DMS153 (cell line): ENCODE measurements around the gene DIP2A.

Source experiments
- DNase-seq: peaks from one replicate; lab custom pipeline; 2025; lab: John Stamatoyannopoulos, UW

DIP2A gene

DNA sequence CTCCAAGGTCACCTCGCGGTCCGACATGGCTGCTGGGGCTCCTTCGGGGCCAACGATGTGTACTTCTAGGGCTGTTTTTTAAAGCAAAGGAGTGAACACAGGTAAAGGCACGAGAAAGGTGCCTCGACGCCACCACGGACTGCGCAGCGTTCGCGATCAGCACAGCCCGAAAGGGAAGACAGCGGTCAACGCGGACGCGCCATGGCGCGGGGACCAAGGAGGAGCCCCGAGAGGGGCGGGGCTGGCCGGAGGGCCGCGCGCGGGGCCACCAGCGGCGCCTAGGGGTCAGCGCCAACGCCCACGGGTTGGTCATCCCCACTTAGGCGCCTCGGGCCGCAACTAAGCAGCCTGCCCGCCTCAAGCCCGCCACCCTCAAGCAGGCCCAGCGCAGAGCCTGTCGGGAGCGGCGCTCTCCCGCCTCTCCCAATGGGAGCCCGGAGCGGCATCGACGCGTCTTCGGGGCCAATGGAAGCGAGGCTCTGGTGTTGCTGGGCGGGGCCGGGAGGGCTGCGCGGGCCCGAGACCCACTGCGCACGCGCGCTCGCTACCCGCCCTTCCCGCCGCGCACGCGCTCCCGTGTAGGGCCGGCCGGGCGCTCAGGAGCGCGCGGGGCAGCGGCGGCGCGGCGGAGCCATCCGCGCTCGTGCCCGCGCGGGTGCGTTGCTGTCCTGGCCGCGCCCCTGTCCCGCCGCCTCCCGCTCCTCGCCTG lies at the start of gene DIP2A:
Gene DIP2A, plus strand, starts transcription at position 577 of the 709 bp plus-strand sequence. CDS start 241 bp downstream, outside the sequence.
- DNase-seq: peak; percentile 92

GRCh38 chr21:46409641-46410406 lies 48.9 kb upstream of the DIP2A start:
- no peak for DNase-seq

- no peak for DNase-seq
Measured at GRCh38 chr21:46410516-46410915, 48.2 kb upstream of the DIP2A start.

DNA sequence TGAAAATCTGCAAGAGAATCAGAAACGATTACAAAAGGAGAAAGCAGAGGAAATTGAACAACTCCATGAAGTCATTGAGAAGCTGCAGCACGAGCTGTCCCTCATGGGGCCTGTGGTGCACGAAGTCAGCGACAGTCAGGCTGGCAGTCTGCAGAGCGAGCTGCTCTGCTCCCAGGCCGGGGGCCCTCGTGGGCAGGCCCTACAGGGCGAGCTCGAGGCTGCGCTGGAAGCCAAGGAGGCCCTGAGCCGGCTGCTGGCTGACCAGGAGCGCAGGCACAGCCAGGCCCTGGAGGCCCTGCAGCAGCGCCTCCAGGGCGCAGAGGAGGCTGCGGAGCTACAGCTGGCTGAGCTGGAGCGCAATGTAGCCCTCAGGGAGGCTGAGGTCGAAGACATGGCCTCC lies 47.5 kb upstream of the DIP2A start:
- no peak for DNase-seq

DNA sequence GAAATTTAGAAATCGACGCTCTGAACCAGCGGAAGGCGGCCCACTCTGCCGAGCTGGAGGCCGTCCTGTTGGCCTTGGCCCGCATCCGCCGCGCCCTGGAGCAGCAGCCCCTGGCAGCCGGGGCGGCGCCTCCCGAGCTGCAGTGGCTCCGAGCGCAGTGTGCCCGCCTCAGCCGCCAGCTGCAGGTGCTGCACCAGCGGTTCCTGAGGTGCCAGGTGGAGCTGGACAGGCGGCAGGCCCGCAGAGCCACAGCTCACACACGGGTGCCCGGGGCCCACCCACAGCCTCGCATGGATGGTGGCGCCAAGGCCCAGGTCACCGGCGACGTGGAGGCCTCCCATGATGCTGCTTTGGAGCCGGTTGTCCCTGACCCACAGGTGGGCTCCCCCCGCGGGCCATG lies 47.0 kb upstream of the DIP2A start:
- no peak for DNase-seq

GRCh38 chr21:46412521-46413364 lies 45.9 kb upstream of the DIP2A start:
- DNase-seq: no peak

GRCh38 chr21:46413365-46413696 lies 45.4 kb upstream of the DIP2A start:
- DNase-seq: no peak

GRCh38 chr21:46414965-46415275 lies 43.8 kb upstream of the DIP2A start:
- DNase-seq: no peak

DNA sequence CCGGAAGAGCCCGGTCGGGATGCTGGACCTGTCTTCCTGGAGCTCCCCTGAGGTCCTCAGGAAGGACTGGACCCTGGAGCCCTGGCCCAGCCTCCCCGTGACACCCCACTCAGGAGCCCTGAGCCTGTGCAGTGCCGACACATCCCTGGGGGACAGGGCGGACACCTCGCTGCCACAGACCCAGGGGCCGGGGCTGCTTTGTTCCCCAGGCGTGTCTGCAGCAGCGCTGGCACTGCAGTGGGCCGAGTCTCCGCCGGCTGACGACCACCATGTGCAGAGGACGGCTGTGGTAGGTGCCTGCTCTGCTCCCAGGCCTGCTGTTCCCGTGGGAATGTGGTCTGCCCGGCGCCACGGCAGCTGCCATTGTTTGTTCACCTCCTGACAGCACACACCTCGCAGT lies 42.1 kb upstream of the DIP2A start:
- DNase-seq: no peak

DNA sequence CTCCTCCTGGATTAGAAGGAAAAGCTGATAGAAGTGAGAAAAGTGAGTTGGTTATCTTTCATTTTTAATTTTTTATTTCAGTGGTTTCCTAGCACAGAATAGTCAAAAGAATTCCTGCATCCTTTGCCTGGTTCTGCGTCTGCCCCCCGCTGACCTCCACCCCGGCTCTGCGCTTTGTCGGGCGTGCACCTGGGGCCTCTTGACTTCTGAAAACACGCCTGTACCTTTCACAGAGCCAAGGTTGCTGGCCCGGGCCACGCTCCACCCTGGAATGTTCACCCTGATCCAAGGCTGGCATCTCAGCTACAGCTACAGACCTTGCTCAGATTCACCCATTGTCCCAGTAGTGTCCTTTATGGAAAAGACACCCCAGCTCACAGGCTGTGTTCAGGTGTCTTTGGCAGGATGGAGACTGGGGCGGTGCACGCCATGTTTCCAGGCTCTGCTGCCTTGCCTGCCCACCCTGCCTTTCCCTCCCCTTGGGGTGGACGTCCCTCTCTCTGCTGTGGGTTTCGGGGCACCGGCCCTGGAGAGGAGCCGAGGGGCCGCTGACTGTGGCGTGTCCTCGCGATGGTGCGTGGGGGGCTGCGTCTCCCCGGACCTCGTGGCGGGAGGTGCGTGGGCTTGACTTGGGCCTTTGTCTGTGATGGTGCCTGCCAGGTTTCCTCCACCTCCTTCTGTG lies 40.3 kb upstream of the DIP2A start:
- no peak for DNase-seq

GRCh38 chr21:46420241-46421190 lies 38.2 kb upstream of the DIP2A start:
- DNase-seq: no peak

- no peak for DNase-seq
Measured at GRCh38 chr21:46421191-46421750, 37.4 kb upstream of the DIP2A start.

GRCh38 chr21:46421756-46422555 lies 36.7 kb upstream of the DIP2A start:
- DNase-seq: no peak

DNA sequence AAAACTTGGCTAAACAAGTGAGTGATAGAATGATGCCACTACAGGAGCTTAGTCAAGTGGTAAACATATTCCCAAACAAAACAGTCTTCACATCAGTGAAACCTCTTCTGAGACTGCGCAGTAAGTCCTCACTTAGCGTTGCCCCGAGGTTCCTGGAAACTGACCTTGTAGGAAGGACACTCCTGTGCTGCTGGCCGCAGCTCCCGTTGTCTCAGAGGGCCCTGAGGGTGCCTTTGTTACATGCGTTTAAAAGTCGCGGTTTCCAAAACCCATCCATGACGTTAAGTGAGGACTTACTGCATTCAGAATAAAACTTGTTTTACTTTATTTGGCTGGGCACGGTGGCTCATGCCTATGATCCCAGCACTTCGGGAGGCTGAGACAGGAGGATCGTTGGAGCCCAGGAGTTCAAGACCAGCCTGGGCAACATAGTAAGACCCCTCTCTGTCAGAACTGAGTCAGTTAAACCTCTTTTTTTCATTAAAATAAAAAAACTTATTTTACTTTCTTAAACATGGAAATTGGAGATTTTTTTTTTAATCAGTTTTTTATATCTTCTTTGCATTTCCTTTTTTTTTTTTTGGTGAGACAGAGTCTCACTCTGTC lies 36.0 kb upstream of the DIP2A start:
- no peak for DNase-seq

DNA sequence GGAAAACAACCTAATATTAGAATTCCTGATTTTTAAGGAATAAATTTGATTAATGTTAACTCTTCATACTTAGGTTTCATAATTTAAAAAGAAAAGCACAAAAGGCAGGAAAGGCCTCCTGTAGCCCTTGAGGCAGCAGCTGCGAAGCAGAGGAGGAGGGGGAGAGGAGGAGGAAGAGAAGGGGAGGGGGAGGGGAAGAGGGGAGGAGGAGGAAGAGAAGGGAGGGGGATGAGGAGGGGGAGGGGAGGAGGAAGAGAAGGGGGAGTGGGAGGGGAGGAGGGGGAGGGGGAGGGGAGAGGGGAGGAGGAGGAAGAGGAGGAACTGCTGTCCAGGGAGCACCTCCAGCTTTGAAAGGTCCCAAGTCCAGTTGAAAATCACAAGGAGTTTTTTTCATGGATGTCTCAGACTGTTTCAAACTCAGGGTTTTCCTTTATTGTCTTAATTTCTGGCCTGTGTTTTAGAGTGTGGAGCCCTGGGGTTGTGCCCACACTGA lies 35.1 kb upstream of the DIP2A start:
- DNase-seq: no peak

DNA sequence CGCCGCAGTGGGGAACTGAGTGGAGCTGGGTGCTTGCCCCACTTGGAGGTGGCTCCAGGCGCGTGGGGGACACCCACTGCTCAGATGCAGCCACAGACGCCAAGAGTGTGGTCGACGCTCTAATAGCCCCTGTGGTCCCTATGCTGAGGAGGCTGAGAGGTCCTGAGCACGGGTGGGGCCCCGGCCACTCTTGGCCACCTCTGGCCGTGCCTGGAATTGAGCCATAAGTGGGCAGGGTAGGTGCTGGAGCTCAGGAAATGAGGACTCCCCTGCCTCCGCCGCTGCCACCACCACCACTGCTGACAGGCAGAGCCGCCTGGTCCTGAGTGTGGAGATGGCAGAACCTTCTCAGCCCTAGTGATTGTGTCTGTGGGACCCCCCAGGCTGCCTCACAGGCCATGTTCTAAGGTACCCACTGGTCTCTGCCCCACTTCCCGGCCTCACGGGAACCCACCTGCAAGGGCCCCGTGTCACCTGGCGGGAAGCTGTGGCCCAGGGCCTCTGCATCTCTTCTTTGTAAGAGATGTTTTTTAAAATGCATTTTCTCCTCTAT lies 34.6 kb upstream of the DIP2A start:
- DNase-seq: no peak

DNA sequence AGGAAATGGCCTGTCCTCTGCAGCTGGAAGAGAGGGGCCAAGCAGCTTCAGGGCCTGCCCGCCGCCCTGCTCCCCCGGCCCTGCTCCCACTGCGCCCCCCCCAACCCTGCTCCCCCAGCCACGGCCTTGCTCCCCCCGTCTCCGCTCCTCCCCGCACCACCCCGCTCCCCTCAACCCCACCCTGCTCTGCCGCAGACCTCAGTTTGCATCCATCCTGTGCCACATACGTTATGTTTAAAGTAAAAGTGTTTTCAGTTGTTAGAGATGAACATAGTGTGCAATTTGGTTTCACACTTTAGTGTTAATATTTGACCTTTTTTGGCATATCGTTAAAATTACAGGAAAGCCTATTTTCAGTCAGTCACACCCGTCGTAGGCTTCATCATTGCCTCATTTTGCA lies 34.1 kb upstream of the DIP2A start:
- DNase-seq: no peak

GRCh38 chr21:46425041-46425440 lies 33.6 kb upstream of the DIP2A start:
- DNase-seq: no peak

GRCh38 chr21:46425571-46425970 lies 33.1 kb upstream of the DIP2A start:
- DNase-seq: peak; percentile 48
